ENCODE data around the gene MYO5B.
"Not testable (repeated sequence)": the region's sequence is repeated elsewhere in the genome, so short reads cannot be mapped to it uniquely, and the experiment has no call there.

Gene MYO5B

DNA sequence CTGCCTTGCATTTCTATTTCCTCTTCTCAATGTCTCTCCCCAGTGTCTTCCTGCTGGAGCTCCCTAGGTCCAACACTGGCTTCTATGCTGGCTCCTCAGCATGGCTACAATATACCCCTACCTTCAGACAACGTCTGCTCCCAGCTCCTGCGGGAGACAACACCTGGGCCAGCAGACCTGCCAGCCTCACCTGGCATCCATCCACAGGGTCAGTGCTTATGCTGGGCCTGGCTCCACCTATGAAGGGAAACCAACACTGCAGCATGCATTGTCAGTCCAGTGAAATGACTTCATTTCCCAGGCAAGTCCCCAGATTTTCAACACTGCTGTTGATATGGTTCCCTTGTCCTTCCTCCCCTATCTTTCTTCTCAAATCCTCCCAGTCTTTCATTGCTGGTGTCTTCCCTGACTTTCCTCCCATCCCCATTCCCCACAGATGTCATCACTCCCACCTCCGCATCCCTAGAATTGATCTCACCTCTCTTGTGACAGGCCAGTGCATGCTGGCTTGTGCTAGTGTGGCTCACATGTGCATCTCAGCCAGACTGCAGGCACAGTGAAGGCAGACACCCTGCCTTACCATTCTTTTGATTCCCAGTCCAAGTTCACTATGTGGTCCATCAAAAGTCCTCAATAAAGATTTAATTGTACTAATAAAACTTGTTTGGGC, 98.0 kb downstream of the MYO5B start:
- no peak for DNase-seq

DNA sequence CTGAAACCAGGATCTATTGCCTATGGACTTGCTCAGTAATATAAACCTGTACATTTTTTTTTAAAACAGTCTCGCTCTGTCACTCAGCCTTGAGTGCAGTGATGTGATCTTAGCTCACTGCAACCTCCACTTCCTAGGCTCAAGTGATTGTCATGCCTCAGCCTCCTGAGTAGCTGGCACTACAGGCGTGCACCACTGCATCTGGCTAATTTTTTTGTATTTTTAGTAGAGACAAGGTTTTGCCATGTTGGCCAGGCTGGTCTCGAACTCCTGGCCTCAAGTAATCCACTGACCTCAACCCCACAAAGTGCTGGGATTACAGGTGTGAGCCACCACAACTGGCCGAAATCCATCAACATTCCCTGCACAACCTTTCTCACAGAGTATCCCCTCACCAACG, 100.2 kb downstream of the MYO5B start:
- not testable (repeated sequence) for DNase-seq

DNA sequence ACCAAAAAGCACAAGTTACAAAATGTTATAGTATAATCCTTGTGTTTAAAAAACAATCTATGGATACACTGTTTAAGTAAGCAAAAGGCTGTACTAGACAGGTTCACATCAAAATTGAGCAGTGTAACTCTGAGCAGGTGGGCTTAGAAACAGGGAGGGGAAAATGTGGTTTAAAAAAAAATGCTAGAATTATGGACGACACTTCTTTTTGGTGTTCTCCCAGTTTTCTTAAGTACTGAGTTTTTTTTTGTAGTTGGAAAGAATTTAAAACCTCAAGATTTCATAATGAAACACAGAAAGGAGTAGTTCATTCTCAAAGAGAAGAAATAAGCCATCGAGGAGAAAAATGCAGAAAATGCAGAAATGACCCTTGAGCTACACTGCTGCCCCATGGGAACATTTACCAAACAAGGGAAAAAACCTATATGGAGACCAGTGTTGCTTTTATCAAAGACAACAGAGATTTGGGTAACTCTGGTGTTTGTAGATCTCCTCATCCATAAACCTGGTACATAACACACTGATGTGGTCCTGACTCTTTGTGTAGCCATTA, 100.7 kb downstream of the MYO5B start:
- no peak for DNase-seq

DNA sequence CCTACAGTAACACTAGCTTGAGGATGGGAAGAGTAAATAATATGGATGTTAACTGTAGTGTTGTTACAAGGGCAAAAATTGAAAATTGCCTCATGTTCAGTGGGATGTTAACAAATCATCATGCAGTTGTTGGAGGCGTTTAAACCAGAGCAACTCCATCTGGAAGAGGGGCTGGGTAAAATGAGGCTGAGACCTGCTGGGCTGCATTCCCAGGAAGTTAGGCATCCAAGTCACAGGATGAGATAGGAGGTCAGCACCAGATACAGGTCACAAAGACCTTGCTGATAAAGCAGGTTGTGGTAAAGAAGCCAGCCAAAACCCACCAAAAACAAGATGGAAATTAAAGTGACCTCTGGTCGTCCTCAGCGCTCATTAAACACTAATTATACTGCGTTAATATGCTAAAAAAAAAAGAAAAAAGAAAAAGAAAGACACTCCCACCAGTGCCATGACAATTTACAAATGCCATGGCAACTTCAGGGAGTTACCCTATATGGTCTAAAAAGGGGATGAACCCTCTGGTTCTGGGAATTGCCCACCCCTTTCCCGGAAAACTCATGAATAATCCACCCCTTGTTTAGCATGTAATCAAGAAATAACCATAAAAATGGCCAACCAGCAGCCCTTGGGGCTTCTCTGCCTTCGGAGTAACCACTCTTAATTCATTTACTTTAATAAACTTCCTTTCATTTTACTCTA, 101.4 kb downstream of the MYO5B start:
- no peak for DNase-seq

DNA sequence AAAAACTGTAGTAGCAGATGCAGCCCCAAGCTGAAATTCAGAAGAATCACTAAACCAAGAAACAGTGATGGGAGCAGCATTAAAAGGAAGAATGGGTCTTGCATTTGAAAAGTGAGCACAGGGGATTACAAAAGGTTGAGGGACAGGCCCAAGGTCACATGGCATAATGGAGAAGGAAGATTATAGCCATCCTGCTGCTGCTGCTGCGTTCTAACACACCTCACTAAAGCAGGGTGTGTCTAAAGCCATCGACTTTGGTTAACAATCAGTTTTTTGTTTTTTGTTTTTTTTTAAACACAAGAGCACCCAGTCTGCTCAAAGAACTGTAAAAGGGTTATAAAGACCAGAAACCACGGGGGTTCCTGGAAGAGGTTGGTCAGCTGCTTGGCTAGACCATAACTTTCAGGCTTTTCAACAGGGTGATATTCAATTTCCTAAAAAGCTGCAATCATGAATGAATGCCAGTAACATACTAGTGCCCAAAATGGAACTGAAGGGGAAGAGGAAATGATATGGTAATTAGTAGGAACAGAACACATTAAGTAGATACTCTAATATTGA, 102.6 kb downstream of the MYO5B start:
- no peak for DNase-seq

DNA sequence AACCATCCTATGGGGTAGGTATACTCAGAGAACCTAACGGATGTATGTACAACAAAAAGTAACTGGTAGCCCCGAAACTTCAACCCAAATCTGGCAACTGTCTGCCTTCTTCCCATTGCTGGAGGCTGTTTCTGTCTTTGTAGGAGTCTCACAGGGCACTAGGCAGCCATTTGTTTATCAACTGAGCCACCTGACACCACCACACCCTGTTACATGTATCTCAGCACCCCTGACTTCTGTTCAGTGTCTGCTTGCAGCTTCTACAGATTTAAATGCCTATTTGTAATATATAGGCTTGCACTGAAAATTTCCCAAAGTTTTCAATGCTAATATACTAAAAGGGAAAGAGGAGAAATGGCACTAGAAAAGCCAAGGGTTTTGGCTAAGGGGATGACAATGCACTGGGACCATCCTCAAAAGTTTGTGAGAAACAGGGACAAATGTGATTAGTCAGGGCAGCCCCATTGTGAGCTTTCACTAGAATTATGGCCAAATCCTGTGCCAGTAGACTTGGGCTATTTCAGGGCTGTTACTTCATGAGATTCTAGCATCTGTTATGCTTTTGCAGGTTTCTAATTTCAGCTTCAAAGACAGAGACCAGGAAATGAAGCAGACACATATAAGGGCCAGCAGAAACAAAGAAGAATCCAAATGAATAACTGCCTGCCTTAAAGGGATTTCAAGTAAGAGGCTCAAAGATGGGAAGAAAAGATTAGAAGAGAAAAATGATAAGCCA, 103.3 kb downstream of the MYO5B start:
- DNase-seq: no peak

DNA sequence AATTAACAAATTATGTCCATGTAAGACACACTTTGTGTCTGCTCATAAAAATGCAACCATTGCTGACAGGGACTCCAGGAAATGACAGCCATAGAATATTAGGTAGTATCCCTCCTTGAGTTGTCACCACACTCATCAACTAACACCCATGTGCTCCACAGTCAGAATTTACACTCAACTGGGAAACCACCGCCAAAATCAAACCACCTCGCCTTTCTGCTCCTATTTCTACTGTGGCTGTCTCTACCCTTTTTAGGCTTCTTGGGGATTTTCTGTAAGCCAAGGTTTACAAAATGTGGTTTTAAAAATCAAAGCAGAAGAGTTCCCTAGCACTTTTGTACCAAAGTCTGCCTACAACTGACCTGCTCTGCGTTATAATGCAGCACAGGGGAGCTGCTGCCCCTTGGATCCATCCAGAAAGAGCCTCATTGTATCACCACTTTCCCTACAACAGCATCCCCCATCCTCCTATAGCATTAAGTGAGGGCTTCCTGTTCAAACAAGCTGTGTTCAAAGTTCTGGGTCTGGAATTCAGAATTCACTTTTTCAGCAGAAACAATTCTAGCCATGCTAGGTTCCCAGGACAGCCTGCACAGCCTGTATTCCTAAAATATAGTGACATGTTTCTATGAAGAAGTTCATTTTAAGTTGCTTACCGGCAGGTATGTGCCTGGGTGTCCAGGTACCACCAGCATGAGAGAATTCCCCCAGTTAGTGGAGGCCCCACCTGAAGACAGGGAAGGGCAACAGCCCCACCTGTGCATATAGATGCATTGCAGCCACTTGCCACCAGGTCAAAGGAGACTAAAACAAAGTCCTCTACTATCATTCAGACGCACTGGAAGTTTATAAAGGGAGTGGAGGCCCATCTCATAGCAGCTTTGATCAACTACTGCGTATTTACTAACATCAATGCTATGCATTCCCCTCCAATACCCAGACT, 104.3 kb downstream of the MYO5B start:
- no peak for DNase-seq

DNA sequence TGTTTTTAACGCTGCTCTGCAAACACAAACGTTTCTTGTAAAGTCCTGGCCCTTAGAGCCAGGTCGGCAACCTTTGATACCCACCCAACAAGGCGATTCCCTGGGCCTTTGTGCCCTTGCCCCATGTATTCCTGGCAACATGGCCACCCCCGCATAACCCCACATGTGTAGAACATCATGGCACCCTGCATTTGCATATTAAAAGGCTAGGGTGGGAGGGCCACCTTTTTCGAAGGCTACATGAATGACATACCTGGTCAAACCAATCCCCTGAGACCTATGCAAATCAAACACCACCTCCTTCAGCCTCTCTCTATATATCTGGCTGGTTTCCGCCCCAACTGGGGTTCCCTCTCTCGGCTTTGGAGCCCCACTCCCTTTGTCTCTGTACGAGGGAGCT, 105.2 kb downstream of the MYO5B start:
- no peak for DNase-seq

DNA sequence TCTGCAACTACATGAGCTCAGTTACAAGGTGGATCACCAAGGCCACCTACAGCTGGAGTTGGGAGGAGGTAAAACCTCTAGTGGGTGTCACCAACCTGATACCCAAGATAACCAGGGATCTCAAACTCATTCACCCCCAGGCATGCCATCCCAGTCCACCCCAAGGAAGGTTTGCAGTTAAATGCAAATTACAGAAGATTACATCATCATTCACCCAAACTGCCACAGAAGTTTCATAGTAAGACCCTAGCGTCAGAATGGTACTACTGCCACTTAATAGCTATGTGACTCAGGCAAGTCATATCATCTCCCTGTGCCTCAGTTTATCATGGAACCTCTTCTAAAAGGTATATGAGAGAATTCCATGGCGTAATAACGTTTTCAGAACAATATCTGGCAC, 111.2 kb downstream of the MYO5B start:
- no peak for DNase-seq

DNA sequence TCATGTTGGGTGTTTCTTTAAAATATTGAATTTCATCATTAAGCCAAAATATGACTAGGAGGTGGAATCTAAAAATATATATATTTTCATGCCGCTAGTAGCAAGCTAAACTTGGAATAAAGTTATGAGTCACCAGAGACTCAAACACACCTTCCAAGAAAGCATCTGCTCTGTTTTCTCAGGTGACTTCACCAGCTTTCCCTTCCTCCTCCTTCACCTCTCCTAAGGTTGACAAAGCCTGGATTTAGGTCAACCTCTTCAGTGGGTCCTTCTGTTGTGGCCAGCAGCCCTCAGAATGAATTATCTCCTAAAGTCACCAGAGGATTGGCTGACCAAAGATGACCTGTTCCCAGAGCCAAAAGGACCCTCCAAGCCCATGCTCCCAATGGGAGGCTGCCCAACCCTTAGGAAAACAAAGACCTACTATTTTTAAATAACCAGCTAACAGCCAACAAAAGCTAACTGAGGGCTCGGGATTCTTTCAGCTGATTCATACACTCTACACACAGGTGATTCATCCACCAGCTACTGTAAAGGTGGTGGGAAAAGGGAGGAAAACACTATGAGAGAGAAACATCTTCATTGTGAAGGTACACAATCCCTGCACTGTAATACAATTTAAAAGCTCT, 113.9 kb downstream of the MYO5B start:
- DNase-seq: no peak

DNA sequence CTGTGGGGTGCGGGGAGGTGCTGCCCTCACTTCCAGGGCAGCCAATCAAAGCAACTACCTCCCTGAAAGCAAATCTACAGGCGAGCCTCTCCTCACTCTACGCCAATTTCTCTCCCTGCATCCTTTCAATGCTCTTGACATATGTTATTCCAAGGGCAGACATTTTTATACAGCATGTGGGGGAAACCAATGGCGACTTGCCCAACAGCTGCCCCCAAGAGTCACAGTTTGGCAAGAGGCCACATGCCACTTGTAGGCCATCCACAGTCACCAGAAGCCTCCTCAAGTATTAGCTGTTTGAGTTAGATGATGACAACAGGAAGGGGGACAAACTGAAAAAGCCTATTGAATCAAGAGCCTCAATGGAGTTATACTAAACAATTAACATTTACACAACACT, 114.6 kb downstream of the MYO5B start:
- no peak for DNase-seq

DNA sequence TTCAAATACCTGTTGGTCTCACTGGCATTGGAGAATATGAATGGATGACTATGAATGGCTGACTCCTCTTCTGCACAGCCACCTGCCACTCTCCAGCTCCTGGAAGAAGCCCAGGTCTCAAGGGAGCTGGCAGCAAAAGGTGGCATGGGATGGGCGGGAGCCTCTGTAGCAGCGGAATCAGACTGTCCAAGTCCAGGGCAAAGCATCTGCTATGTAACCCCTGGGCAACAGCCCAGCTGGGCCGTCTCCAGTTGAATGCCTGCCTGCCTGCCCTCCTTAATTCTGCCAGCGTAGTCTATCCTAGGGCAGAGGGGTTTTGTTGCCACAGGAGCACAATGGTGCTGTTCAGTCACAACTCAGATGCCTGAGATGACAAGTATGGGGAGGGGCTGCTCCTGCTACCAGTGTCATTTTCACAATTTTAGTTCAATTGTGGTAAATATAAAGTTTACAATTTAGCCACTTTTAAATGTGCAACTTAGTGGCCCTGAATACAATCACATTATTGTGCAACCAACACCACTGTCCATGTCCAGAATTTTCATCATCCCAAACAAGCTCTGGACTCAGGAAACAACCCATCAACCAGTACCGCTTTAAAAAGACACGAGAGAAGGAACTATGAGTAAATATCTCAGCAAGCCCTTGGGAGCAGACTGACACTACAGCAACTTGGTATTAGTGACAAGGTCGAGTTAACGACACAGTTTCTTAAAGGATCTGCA, 115.2 kb downstream of the MYO5B start:
- no peak for DNase-seq

DNA sequence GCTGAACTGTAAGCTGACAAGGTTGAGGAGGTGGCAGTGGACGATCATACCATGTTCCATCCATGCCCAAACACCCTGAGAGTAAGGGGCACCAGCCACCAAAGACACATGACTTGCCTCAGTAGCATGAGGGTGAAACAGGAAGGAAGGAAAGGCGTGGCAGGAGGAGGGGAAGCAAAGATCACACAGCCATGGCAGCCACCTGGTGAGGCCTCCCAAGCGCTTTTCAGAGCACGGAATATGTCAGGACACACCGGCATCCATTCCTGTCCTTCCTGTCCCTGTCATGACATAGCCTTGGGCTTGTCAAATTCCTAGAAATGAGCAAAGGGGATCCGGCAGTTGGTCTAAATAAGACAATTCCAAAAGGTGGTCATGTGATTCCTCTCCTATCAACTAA, 118.7 kb downstream of the MYO5B start:
- DNase-seq: no peak

DNA sequence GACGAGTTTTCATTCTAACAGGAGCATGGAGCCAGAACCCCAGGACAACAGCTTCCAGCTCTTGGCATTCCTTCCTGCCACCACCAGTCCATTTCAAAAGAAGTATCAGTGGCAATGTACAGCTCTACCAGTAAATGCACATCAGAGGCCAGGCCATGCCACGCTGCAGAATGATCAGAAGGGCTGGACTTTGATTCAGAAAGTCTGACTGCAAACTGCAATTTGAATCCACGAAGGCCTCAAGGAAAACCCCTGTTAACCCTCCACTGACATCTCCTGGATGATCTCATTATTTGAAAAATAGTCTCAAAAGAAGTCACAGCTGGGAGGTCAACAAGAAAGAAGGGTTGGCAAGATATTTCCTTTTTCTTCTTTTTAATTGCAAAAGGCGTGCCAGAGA, 119.2 kb downstream of the MYO5B start:
- no peak for DNase-seq

DNA sequence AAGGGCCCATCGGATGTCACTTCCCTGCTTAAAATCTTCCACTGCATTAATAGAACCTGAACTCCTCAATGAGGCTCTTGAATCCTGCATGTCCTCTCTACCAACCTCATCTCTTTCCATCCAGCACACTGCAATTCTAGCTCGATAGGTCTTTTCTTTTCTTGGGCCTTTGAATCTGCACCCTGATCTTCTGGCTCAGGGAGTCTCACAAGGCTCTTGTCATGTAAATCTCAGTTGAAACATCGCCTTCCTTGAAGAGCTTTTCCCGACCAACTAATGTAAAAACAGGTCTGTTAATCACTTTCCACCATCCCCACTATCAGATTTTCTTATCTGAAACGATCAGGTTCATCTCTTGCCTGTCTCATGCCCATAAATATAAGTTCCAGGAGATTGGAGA, 120.5 kb downstream of the MYO5B start:
- no peak for DNase-seq

DNA sequence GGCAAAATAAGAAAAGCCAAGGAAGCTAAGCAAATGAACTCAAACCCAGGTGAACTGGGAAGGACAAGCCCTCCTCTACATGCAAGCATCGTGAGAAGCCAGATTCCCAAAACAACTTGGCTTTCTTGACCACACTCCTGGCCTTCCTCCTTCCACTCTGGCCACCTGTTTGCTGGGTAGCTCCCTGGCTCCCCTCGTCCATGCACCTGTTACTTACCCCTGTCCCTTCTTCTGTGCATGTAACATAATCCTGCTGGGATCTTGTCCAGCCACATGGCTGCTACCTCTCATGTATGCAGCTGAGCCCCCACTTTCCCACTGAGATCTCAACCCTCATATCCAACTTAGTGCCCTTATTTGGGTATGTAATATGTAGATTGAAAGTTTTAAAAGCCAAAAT, 121.6 kb downstream of the MYO5B start:
- no peak for DNase-seq

DNA sequence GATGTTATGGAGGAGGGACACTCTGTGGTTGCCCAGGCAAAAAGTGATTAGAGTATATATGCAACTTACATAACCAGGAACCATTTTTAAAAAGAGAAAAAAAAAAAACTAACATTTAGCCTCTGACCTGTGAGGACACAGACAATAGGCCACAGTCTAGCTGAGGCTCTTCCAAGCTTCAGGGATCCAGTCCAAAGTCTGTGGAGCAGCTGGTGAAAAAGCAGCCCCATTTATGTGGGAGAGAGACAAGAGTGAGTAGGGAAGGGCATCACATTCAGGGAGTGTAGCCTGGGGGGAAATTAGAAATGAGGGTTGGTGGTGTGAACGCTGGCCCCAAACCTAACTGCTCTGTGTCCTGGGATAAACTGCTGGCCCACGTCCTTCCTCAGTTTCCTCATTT, 122.8 kb downstream of the MYO5B start:
- no peak for DNase-seq

DNA sequence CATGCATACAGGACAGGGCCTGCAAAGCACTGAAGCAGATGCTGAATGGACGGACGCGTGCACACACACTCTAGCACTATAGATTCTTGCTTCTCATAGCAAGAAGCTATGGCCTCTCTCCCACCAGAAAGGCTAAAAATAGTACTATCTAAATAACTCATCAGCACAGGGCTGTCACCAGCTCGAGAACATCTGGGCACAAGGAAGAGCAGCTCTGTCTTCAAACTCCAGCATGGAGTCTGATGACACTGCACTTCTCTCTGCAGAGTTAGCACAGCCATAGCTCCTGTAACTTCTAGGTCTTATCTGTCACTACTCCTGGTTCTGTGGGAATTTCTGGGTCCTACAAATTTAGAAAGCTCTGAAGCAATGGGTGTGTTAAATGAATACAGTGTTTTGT, 123.5 kb downstream of the MYO5B start:
- no peak for DNase-seq

DNA sequence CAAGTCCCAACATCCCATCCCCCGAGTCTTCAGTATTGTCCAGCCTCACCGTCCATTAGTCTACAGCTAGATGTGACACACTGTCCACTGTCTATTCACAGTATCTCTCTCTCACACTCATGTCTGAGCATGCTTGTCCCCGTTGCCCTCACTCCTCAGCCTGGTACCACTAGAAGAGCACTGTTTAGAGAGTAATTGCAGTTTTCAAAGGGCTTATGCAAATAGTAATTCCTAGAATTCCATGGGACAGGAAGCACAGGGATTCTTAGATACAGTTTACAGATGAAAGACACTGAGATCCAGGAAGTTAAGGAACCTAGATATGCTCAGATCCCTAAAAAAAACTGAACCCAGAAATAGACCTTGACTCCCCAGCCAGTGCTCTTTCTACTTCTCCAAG, 125.5 kb downstream of the MYO5B start:
- DNase-seq: no peak

DNA sequence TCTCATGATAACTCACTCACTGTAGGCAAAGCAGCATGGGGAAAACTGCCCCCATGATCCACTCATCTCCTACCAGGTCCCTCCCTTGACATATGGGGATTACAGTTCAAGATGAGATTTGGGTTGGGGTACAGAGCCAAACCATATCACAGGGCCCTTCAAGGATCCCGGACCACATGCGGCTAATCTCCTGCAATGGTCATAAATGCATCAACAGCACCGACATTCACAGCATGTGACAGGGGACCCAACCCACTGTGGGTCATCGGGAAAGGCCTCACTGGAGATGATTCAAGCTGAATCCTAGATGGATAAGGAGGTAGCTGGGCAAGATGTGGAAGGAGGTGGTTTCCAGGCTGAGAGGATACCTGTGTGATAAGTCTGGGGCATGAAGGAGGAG, 129.4 kb downstream of the MYO5B start:
- no peak for DNase-seq

DNA sequence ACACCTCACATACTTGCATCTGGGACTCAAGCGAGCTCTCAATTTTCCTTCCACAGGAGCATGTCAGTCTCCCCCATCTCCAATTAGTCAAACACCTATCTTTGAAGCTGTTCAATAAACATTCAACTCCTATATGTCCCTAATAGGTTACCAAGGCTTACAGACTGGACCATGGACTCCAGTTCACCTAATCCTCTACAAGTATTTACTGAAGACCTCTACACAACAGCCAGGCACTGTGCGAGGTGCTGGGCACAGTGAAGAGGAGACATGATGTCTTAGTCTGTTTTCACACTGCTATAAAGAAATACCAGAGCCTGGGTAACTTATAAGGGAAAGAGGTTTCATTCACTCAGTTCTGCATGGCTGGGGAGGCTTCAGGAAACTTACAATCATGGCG, 129.9 kb downstream of the MYO5B start:
- DNase-seq: no peak

All from EL (cell line).